LNCaP clone FGC (cell line): ENCODE data around the gene ZNF687.

Experiments
- DNase-seq: peaks from one replicate; pipeline ENCODE4 v3.0.0-alpha.2; 2011; ENCODE audit warnings: low read depth
- H3K4me3 ChIP-seq: 2 replicates; pipeline ENCODE4 v1.5.1; 2011; ENCODE audit warnings: mild to moderate bottlenecking, low read depth, low read length, control low read depth
- TF ChIP-seq, protein P1 (sequence below): IDR thresholded peaks from 2 replicates; pipeline ENCODE4 v1.5.1; 2012; ENCODE audit warnings: mild to moderate bottlenecking; ENCODE audit not compliant: control insufficient read depth, insufficient read depth; ENCODE audit errors: extremely low read depth

ZNF687 gene

DNA sequence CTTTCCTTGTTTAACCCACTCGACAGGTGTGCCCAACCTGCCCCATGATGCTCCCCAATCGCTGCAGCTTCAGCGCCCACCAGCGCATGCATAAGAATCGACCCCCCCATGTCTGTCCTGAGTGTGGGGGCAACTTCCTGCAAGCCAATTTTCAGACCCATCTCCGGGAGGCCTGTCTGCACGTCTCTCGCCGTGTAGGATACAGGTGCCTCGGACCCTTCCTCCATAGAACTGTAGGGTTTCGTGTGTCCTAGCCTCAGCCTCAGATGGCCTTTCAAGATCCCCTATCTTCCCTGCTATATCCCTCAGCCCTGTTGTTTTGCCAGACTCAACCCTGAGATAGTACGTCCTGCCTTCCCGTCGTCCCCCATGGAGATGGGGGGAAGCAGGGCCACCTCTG, 6.4 kb downstream of the ZNF687 start:
- TF ChIP-seq, protein P1, sequence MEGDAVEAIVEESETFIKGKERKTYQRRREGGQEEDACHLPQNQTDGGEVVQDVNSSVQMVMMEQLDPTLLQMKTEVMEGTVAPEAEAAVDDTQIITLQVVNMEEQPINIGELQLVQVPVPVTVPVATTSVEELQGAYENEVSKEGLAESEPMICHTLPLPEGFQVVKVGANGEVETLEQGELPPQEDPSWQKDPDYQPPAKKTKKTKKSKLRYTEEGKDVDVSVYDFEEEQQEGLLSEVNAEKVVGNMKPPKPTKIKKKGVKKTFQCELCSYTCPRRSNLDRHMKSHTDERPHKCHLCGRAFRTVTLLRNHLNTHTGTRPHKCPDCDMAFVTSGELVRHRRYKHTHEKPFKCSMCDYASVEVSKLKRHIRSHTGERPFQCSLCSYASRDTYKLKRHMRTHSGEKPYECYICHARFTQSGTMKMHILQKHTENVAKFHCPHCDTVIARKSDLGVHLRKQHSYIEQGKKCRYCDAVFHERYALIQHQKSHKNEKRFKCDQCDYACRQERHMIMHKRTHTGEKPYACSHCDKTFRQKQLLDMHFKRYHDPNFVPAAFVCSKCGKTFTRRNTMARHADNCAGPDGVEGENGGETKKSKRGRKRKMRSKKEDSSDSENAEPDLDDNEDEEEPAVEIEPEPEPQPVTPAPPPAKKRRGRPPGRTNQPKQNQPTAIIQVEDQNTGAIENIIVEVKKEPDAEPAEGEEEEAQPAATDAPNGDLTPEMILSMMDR: no peak
- no peak for DNase-seq

DNA sequence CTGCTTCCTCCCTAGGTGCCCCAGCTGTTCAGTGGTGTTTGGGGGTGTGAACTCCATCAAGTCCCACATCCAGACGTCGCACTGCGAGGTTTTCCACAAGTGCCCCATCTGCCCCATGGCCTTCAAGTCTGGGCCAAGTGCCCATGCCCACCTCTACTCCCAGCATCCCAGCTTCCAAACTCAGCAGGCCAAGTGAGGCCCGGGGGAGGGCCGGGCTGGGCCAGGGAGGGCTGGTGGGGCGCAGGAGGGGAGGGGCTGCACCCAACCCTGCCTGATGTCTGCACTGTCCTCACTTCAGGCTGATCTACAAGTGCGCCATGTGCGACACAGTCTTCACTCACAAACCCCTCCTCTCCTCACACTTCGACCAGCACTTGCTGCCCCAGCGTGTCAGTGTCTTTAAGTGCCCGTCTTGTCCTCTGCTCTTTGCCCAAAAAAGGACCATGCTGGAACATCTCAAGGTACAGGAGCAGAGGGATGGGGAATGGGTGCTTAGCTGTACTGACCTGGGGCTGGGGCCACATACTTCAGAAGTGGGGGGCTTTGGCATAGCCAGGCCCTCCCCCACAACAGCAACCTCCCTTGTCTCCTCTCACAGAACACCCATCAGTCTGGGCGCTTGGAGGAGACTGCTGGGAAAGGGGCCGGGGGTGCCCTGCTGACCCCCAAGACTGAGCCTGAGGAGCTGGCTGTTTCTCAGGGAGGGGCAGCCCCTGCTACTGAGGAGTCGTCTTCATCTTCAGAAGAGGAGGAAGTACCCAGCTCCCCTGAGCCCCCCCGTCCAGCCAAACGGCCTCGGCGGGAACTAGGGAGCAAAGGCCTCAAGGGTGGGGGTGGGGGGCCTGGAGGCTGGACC, 7.2 kb downstream of the ZNF687 start:
- no peak overlapping the region for H3K4me3 ChIP-seq
- no peak for DNase-seq
- TF ChIP-seq, protein P1: no peak

More for the DNA sequence above, 6.4 kb downstream of the ZNF687 start:
- no peak overlapping the region for H3K4me3 ChIP-seq

DNA sequence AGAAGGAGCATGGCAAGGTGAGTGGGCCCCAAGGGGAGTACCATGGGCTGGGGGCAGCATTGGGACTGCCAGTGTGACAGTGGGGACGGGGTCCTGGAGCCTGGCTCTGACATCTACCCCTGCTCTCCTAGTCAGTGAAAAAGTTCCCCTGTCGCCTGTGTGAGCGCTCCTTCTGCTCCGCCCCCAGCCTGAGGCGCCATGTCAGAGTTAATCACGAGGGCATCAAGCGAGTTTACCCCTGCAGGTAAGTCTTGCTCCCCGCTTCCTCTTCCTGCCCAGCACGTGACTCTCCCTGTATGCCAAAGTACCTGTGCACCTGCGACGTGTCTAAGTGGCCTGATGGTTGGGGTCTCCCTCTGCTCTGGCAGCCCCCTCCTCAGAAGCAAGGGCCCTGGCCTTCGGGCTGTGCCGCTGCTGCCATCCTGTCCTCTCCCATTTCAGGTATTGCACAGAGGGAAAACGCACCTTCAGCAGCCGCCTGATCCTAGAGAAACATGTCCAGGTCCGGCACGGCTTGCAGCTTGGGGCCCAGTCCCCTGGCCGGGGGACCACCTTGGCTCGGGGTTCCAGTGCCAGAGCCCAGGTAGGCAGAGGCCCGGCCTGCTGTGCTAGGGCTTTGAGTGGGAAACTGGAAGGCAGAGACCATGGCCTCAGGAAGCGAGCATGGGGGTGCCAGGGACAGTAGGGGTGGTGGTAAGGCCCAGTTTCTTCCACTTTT, 8.1 kb downstream of the ZNF687 start:
- no peak overlapping the region for H3K4me3 ChIP-seq
- DNase-seq: no peak
- TF ChIP-seq, protein P1: no peak

DNA sequence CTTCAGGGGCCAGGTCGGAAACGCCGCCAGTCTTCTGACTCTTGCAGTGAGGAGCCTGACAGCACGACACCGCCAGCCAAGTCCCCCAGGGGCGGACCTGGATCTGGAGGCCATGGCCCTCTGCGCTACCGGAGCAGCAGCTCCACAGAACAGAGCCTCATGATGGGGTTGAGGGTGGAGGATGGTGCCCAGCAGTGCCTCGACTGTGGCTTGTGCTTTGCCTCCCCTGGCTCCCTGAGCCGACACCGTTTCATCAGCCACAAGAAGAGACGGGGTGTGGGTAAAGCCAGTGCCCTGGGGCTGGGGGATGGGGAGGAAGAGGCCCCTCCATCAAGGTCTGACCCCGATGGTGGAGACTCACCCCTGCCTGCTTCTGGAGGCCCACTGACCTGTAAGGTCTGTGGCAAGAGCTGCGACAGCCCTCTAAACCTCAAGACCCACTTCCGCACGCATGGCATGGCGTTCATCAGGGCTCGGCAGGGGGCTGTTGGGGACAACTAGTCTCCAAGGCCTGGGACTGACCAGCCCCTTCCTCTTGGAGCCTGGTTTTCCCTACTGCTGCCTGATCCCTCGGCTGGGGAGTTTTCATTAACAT, 8.7 kb downstream of the ZNF687 start:
- TF ChIP-seq, protein P1: no peak
- DNase-seq: no peak
- no peak overlapping the region for H3K4me3 ChIP-seq

DNA sequence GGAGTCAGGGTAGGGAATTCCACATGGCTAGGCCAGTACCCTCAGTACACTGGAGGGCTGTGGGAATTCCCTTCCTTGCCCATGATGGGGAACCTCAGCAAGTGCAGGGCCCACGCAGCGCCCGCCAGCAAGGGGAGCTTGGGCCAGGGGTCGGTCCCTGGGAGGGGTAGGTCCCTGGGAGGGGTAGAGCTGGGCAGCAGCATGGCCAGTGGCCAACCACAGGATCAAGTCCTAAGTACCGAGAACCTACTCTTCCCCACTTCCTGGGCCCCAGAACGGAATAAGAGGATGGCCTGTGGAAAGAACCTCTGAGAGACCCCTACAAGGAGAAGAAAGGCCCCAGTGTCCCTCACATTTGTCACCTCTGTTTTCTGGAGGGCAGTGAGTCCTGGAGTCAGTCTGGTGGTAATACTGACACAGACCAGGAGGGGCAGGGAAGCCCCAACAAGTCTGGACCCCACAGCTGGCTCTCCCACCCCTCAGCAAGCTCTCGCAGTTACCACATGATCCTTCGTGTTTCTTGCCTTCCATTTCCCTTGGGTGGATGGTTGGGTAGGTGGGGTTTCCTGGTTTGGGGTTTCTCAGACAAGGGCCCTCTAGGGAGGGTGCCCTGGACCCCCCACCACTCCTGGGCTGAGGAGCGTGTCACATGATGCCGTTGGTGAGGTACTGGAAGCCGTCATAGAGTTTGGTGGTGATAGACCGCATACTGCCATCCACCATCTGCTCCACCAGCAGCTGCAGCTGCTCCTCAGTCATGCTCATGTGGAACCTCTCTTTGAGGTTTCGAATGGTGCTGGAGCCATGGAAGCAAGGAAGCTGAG, 10.3 kb downstream of the ZNF687 start:
- DNase-seq: no peak
- TF ChIP-seq, protein P1: no peak
- no peak overlapping the region for H3K4me3 ChIP-seq

DNA sequence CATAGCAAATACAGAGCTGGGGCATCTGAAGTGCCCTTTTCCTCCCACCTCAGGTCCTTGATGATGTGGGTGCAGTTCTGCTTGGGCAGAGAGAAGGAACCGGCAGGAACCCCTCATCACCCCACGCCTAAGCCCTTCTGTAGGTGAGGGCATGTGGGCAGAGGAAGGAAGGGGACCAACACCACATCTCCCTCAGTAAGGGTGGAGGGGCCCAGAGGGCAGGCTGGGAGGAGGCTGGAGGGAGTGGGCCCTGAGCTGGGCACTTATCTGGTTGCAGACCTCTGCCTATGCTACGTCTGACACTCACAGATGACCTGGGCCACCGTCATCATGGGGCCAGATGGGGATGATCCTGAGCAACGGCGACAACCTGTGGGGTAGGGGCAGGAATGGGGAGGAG, 11.0 kb downstream of the ZNF687 start:
- DNase-seq: no peak
- TF ChIP-seq, protein P1: no peak
- no peak overlapping the region for H3K4me3 ChIP-seq
